LNCaP clone FGC (cell line): ENCODE results near the gene DNAAF5.

Source experiments
- DNase-seq: peaks from one replicate; pipeline ENCODE4 v3.0.0-alpha.2; 2011; ENCODE audit warnings: low read depth
- H3K4me3 ChIP-seq: 2 replicates; pipeline ENCODE4 v1.5.1; 2011; ENCODE audit warnings: mild to moderate bottlenecking, low read depth, low read length, control low read depth
- TF ChIP-seq, protein P1 (sequence below): IDR thresholded peaks from 2 replicates; pipeline ENCODE4 v1.5.1; 2012; ENCODE audit warnings: mild to moderate bottlenecking; ENCODE audit not compliant: control insufficient read depth, insufficient read depth; ENCODE audit errors: extremely low read depth

The DNAAF5 gene

DNA sequence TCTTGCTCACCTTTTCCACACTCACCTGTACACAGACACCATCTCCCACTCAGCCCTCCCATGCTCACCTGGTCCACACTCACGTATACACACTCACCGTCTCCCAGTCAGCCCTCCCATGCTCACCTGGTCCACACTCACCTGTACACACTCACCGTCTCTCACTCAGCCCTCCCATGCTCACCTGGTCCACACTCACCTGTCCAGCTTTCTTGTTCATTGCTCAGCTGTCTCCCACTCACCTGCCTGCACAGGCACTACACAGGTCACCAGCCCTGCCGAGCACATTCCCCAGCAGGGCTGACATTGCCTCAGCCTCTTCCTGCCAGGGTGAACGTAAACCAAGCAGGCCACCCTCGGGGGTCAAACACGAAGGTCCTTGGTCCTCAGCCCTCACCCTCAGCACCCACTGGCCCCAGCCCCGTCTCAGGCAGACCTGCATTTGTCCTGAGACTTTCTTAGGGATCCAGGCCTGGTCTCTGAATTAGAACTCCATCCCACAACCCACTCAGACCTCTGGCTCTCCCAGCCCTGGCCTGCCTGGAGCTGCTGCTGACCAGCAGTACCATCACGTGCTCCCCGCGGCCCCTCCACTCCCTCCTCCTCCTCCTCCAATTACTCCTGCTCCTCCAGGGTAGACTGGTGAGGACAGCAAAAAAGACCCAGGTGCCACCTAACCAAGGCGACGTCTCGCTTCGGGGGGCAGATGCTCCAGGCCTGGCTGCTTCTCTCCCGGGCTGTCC is 12.8 kb upstream of the DNAAF5 start:
- TF ChIP-seq, protein P1, sequence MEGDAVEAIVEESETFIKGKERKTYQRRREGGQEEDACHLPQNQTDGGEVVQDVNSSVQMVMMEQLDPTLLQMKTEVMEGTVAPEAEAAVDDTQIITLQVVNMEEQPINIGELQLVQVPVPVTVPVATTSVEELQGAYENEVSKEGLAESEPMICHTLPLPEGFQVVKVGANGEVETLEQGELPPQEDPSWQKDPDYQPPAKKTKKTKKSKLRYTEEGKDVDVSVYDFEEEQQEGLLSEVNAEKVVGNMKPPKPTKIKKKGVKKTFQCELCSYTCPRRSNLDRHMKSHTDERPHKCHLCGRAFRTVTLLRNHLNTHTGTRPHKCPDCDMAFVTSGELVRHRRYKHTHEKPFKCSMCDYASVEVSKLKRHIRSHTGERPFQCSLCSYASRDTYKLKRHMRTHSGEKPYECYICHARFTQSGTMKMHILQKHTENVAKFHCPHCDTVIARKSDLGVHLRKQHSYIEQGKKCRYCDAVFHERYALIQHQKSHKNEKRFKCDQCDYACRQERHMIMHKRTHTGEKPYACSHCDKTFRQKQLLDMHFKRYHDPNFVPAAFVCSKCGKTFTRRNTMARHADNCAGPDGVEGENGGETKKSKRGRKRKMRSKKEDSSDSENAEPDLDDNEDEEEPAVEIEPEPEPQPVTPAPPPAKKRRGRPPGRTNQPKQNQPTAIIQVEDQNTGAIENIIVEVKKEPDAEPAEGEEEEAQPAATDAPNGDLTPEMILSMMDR: no peak
- H3K4me3 ChIP-seq: no peak overlapping the region
- no peak for DNase-seq

DNA sequence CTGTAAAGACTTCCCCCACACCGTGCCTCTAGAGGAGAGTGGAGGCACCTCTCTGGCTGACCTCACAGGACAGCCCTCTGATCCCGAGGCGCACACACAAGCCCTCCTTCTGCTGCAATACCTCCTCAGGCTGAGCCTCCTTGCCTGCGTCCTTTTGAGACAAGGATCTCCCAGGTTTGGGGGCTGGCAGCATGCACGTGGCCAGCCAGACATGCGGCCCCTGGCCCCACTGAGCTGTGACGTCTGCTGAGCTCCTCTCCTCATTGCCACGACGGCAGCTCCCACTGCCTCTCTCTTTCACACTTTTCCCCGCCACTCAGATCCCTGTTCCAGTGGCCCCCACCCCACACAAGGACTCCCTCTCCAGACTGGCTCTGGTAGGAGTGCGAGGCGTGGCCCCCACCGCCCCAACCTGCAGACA is 12.2 kb upstream of the DNAAF5 start:
- no peak overlapping the region for H3K4me3 ChIP-seq
- DNase-seq: no peak
- TF ChIP-seq, protein P1: no peak

DNA sequence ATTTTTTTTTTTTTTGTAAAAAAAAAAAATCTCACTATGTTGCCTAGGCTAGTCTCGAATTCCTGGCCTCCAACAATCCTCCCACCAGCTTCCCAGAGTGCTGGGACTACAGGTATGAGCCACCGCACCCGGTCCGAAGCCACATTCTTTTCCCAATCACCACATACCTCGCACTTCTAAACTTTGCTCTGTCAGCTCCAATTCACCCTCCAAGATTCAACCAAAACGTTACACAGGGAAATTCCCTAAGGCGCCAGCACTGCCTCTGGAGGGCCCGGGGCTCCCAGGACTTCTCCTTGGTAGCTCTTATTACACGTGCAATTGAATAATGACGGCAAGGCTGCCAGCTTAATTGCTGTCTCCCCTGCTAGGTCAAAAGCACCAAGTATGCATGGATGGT is 10.3 kb upstream of the DNAAF5 start:
- H3K4me3 ChIP-seq: no peak overlapping the region
- no peak for DNase-seq
- TF ChIP-seq, protein P1: no peak

DNA sequence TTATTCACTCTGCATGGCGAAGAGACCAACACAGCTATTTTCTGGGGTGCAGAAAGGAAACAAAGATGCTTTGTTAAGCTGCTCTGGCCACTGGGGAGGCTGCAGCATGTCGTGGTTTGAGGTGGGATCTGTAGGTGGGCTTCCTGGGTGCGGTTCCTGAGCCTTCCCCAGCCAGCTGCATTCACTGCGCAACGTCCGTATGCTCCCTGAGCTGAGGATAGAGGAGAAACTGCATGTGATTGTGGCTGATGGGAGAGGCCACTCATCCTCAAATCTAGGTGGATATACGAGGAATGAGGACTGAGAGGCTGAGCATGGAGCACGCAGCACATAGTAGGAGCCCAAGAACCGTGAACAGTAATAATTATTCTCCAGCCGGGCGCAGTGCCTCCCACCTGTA is 9.9 kb upstream of the DNAAF5 start:
- TF ChIP-seq, protein P1: no peak
- no peak overlapping the region for H3K4me3 ChIP-seq
- DNase-seq: no peak

DNA sequence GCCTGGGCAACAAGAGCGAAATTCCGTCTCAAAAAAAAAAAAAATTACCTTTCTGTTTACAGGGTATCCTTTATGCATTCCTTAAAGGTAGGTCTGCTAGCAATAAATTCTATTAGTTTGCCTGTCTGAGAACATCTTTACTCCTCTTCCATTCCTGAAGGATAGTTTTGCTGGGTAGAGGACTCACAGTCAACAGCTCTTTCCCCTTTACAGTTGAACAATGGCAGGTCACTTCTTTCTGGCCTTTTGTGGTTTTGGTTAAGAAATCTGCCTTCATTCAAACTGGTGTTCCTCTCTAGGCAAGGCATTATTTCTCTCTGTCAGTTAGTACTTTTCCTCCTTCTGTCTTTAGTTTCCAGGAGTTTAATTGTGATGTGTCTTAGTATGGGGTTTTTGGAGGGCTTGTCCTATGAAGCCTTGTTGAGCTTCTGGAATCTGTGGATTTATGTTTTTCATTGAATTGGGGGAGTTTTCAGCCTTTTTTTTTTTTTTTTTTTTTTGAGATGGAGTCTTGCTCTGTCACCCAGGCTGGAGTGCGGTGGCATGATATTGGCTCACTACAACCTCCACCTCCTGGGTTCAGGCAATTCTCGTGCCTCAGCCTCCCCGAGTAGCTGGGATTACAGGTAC is 4.8 kb upstream of the DNAAF5 start:
- TF ChIP-seq, protein P1: no peak
- H3K4me3 ChIP-seq: no peak overlapping the region
- no peak for DNase-seq

DNA sequence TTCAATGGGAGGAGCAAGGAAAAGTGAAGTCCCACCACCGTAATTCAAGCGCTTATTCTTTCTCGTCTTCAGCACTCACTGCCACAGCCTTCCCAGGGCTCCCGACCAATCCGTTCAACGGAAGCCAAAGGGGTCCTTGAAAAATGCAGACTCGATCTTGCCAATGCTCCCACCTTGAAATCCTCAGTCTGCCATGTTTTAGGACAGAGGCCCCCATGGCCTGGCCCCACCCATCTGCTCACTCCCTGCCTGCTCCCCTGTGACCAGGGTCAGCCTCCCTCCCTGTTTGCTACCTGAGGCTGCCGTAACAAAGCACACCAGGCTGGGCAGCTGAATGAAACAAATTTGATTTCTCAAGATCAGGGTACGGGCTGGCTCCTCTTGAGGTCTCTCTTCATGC is 3.0 kb upstream of the DNAAF5 start:
- no peak overlapping the region for H3K4me3 ChIP-seq
- DNase-seq: no peak
- TF ChIP-seq, protein P1: no peak
